ENCODE data around the gene ROS1. TPM values are rescaled to one million over a fixed set of nuclear protein-coding genes. Genes with fewer than 3 reads are reported as not detected.
"Not testable (repeated sequence)": the region's sequence is repeated elsewhere in the genome, so short reads cannot be mapped to it uniquely, and the experiment has no call there.

Gene ROS1
- total and polyA plus RNA-seq, 10 of the 15 experiments (the other 5 are each of a cell fraction or from before 2014, with no cell fraction given), result under 0.01 to 0.07 (median 0.03) TPM; not detected in 5

DNA sequence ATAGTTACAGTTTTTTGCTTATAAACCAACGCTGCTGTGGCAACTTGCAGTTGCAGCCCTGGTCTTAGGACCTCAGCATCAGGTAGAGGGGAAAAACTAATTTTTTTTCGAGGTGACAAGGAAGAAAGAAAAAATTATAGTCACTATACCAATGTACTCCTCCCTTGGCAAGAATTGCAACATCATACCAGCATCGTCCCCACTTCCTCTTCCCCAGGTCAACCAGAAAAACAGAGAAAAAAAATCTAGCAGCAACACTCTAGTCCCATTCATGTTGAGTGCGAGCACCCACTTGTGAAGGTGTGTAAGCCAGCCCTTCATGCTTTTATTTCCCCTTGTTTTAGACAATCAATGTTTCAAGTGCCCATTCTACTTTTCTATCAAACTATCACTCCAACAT is 43.6 kb upstream of the ROS1 start:
- POLR2A ChIA-PET, result no interaction called here
- RAD21 ChIA-PET (ENCODE audit: unreplicated experiment), result interaction anchor here (1.2 kb wide), 1 partner anchor 9 kb away, joined by 3 read pairs; no protein-coding TSS in a partner anchor
- no peak for FAIRE-seq
- Histone ChIP-seq H3K9me3 (replicated peaks; ENCODE audit: control insufficient read depth, insufficient read depth, low read length) (no peaks in the 10 kb centered on the region; the same call in 2 of the 3 replicates), H3K79me2 (ENCODE audit: control insufficient read depth, insufficient read depth, low read length) (no peaks in the 10 kb centered on the region), H3K4me3 (no peak overlapping the region), H3K36me3 (ENCODE audit: control insufficient read depth in 2 of 2, insufficient read depth in 2 of 2, low read length in 1 of 2) (no peaks in the 10 kb centered on the region), H3K27ac (ENCODE audit: control insufficient read depth, insufficient read depth) (no peak overlapping the region), H4K20me1 (ENCODE audit: control insufficient read depth, insufficient read depth) (no peaks in the 10 kb centered on the region), H3K4me2 (ENCODE audit: control insufficient read depth, insufficient read depth) (no peak overlapping the region), H2AFZ (ENCODE audit: control insufficient read depth, low read depth, low read length) (no peak overlapping the region), H3K27me3 (replicated peaks in 1 of 2; ENCODE audit: control insufficient read depth in 2 of 2, insufficient read depth in 2 of 2, low read length in 1 of 2) (no peaks in the 10 kb centered on the region), H3K4me1 (ENCODE audit: control insufficient read depth, insufficient read depth, low read length) (no peaks in the 10 kb centered on the region), H3K9ac (ENCODE audit: control insufficient read depth, insufficient read depth, low read length) (no peak overlapping the region)
- no peak for ATAC-seq
- no peak for TF ChIP-seq HDGF (IDR thresholded peaks at IDR 0.05)
- no peak for TF ChIP-seq ZNF622 (IDR thresholded peaks at IDR 0.05)
- no peak for TF ChIP-seq NBN (IDR thresholded peaks at IDR 0.05)
- TF ChIP-seq MTA2 (IDR thresholded peaks at IDR 0.05; ENCODE audit: low read depth), result no peak
- no peak for TF ChIP-seq TCF3 (IDR thresholded peaks at IDR 0.05; ENCODE audit: borderline replicate concordance, insufficient read depth, low read depth, low read length)
- no peak for TF ChIP-seq LARP7 (IDR thresholded peaks at IDR 0.05)
- TF ChIP-seq ESRRA (IDR thresholded peaks at IDR 0.05; ENCODE audit: low read length), result no peak
- TF ChIP-seq, protein P1, sequence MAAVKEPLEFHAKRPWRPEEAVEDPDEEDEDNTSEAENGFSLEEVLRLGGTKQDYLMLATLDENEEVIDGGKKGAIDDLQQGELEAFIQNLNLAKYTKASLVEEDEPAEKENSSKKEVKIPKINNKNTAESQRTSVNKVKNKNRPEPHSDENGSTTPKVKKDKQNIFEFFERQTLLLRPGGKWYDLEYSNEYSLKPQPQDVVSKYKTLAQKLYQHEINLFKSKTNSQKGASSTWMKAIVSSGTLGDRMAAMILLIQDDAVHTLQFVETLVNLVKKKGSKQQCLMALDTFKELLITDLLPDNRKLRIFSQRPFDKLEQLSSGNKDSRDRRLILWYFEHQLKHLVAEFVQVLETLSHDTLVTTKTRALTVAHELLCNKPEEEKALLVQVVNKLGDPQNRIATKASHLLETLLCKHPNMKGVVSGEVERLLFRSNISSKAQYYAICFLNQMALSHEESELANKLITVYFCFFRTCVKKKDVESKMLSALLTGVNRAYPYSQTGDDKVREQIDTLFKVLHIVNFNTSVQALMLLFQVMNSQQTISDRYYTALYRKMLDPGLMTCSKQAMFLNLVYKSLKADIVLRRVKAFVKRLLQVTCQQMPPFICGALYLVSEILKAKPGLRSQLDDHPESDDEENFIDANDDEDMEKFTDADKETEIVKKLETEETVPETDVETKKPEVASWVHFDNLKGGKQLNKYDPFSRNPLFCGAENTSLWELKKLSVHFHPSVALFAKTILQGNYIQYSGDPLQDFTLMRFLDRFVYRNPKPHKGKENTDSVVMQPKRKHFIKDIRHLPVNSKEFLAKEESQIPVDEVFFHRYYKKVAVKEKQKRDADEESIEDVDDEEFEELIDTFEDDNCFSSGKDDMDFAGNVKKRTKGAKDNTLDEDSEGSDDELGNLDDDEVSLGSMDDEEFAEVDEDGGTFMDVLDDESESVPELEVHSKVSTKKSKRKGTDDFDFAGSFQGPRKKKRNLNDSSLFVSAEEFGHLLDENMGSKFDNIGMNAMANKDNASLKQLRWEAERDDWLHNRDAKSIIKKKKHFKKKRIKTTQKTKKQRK (IDR thresholded peaks at IDR 0.05; ENCODE audit: low read depth, low read length), result no peak
- no peak for TF ChIP-seq PML (IDR thresholded peaks at IDR 0.05; ENCODE audit: low read length)
- in situ Hi-C loops (cut with MboI), result no loop called here
- DNase-seq (ENCODE audit: low read depth, low spot score), result no peak
- SMC1A ChIA-PET (ENCODE audit: uncharacterized antibody, unreplicated experiment), result interaction anchor here (1.2 to 1.9 kb wide), 3 partner anchors 9 to 135 kb away, joined by 3 to 6 read pairs (median 3); no protein-coding TSS in a partner anchor
- intact Hi-C loops (cut with micrococcal nuclease; ENCODE audit: unreplicated experiment), result no loop called here
- no TSS peak for BruUV-seq (replicated peaks)
- 34% methylated on average over 4 of the region's 4 CpGs for WGBS (ENCODE audit: insufficient coverage, insufficient replicate concordance, low lambda C conversion rate, missing lambda C conversion rate)
- CTCF ChIA-PET, result interaction anchor here (0.7 to 1.0 kb wide), 3 partner anchors 9 to 1182 kb away, joined by 3 read pairs; no protein-coding TSS in a partner anchor

DNA sequence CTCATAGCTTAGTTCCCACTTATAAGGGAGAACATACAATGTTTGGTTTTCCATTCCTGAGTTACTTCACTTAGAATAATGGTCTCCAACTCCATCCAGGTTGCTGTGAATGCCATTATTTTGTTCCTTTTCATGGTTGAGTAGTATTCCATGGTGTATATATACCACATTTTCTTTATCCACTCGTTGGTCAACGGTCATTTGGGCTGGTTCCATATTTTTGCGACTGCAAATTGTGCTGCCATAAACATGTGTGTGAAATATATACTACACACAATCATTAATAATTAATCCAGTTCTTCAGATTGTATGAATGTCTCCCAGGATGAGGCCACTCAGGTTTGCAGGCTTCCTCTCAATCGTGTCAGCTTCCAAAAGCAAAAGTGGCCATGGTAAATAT is 42.8 kb upstream of the ROS1 start:
- DNase-seq (ENCODE audit: low read depth, low spot score); POLR2A ChIA-PET; H3K4me3 ChIP-seq; BruUV-seq (replicated peaks); H3K27me3 ChIP-seq (replicated peaks in 1 of 2; ENCODE audit: control insufficient read depth in 2 of 2, insufficient read depth in 2 of 2, low read length in 1 of 2); H3K9ac ChIP-seq (ENCODE audit: control insufficient read depth, insufficient read depth, low read length); H3K79me2 ChIP-seq (ENCODE audit: control insufficient read depth, insufficient read depth, low read length); H3K4me1 ChIP-seq (ENCODE audit: control insufficient read depth, insufficient read depth, low read length); ATAC-seq; H3K36me3 ChIP-seq (ENCODE audit: control insufficient read depth in 2 of 2, insufficient read depth in 2 of 2, low read length in 1 of 2); H3K27ac ChIP-seq (ENCODE audit: control insufficient read depth, insufficient read depth); FAIRE-seq; intact Hi-C loops (cut with micrococcal nuclease; ENCODE audit: unreplicated experiment); H2AFZ ChIP-seq (ENCODE audit: control insufficient read depth, low read depth, low read length); H3K4me2 ChIP-seq (ENCODE audit: control insufficient read depth, insufficient read depth); H4K20me1 ChIP-seq (ENCODE audit: control insufficient read depth, insufficient read depth); in situ Hi-C loops (cut with MboI); H3K9me3 ChIP-seq (replicated peaks; ENCODE audit: control insufficient read depth, insufficient read depth, low read length): not testable (repeated sequence)
- SMC1A ChIA-PET (ENCODE audit: uncharacterized antibody, unreplicated experiment), result interaction anchor here (1.1 to 1.9 kb wide), 4 partner anchors 8 to 136 kb away, joined by 3 to 6 read pairs (median 3); no protein-coding TSS in a partner anchor
- 1% methylated on average over 4 of the region's 4 CpGs for WGBS (ENCODE audit: insufficient coverage, insufficient replicate concordance, low lambda C conversion rate, missing lambda C conversion rate)
- CTCF ChIA-PET, result interaction anchor here (0.7 to 1.0 kb wide), 3 partner anchors 10 to 1181 kb away, joined by 3 read pairs; no protein-coding TSS in a partner anchor
- RAD21 ChIA-PET (ENCODE audit: unreplicated experiment), result interaction anchor here (1.2 kb wide), 1 partner anchor 10 kb away, joined by 3 read pairs; no protein-coding TSS in a partner anchor

All from GM12878 (cell line).